HepG2 (cell line): Measurements from ENCODE around the gene CAMSAP2. TPM values are rescaled to one million over a fixed set of nuclear protein-coding genes. Genes with fewer than 3 reads are reported as not detected.

Experiments used
- ATAC-seq: fragments of 200-7000 bp; cut with Tn5 transposase; 3 replicates; pipeline ENCODE4 v1.9.1; 2020; ENCODE audit warnings: mild to moderate bottlenecking, moderate library complexity
- BruUV-seq: library from RNA; stranded (reverse); fragments of 400-500 nt; replicated peaks from 2 replicates; lab custom pipeline; 2021; lab: Mats Ljungman, UMichigan
- CTCF ChIA-PET: fragments of 300-600 bp; formaldehyde crosslinking; extraction: SDS; loops from one replicate; lab custom pipeline; 2021; ENCODE audit warnings: low total read pairs, inconsistent platforms, low intra/inter-chr PET ratio; lab: Yijun Ruan, JAX
- POLR2A ChIA-PET: fragments of 350-600 bp; sonication (Branson Sonifier 250); formaldehyde crosslinking; loops from one replicate; lab custom pipeline; 2020; ENCODE audit warnings: antibody characterized with exemption, inconsistent platforms; lab: Yijun Ruan, JAX
- DNase-seq: peaks from one replicate; pipeline ENCODE4 v3.0.0-alpha.2; 2015; ENCODE audit warnings: low spot score
- FAIRE-seq: peaks from 3 replicates; lab custom pipeline; 2011; peaks lifted over from hg19 to GRCh38; lab: Jason Lieb, UNC
- H2AFZ ChIP-seq: one replicate; pipeline ENCODE4 v1.6.1; 2011; ENCODE audit warnings: low read length, inconsistent platforms
- H3K27ac ChIP-seq: fragments of 300-600 bp; 3 replicates; pipeline ENCODE4 v1.8.0; 2011; ENCODE audit warnings: mixed run types, mild to moderate bottlenecking, mixed read lengths, low read length, inconsistent platforms; ENCODE audit not compliant: insufficient read depth; ENCODE audit errors: extremely low read length
- H3K27me3 ChIP-seq, 2 experiments: fragments of 200-600 bp in 1 of 2; 2 replicates in 1 of 2; 3 replicates in 1 of 2; pipeline versions ENCODE4 v1.6.0 to v1.8.0; 2011; ENCODE audit warnings: low read length in 2 of 2, mild to moderate bottlenecking in 2 of 2, moderate library complexity in 2 of 2, inconsistent platforms in 1 of 2; ENCODE audit not compliant: insufficient read depth in 2 of 2, control insufficient read depth in 1 of 2
- H3K36me3 ChIP-seq, 2 experiments: fragments of 200-600 bp in 1 of 2; replicated peaks in 1 of 2; 2 replicates in 1 of 2; 3 replicates in 1 of 2; pipeline versions ENCODE4 v1.5.1 to v1.8.0; 2011; ENCODE audit warnings: low read length in 2 of 2, inconsistent platforms in 1 of 2; ENCODE audit not compliant: insufficient read depth in 2 of 2, control insufficient read depth in 1 of 2
- H3K4me1 ChIP-seq: 2 replicates; pipeline ENCODE4 v1.5.1; 2012; ENCODE audit warnings: low read length, inconsistent platforms; ENCODE audit not compliant: insufficient read depth
- H3K4me2 ChIP-seq: 2 replicates; pipeline ENCODE4 v1.6.0; 2011; ENCODE audit warnings: low read depth, low read length, inconsistent platforms
- H3K4me3 ChIP-seq, 3 experiments: fragments of 200-600 bp in 1 of 3; sonication (generic), shearing (Covaris generic) in 1 of 3; replicated peaks in 1 of 3; 2 replicates each; pipeline ENCODE4 v1.5.1; 2011 to 2016; ENCODE audit warnings: low read length in 3 of 3, inconsistent platforms in 2 of 3, low read depth in 2 of 3, mild to moderate bottlenecking in 2 of 3, control low read depth in 1 of 3, mixed read lengths in 1 of 3; ENCODE audit not compliant: insufficient read depth in 1 of 3
- H3K79me2 ChIP-seq: one replicate; pipeline ENCODE4 v1.6.1; 2011; ENCODE audit warnings: low read length, inconsistent platforms; ENCODE audit not compliant: insufficient read depth
- H3K9ac ChIP-seq: 2 replicates; pipeline ENCODE4 v1.6.0; 2011; ENCODE audit warnings: mild to moderate bottlenecking, low read depth, low read length, inconsistent platforms; ENCODE audit not compliant: insufficient read depth
- H3K9me3 ChIP-seq: 2 replicates; pipeline ENCODE4 v1.5.1; 2012; ENCODE audit warnings: mild to moderate bottlenecking, low read length
- H4K20me1 ChIP-seq: 2 replicates; pipeline ENCODE4 v1.6.0; 2011; ENCODE audit warnings: inconsistent platforms, mild to moderate bottlenecking, low read length, moderate library complexity; ENCODE audit not compliant: insufficient read depth
- ARHGAP35 ChIP-seq: sonication (generic); formaldehyde crosslinking; IDR thresholded peaks from 2 replicates; pipeline ENCODE4 v1.9.0; 2022; ENCODE audit warnings: mild to moderate bottlenecking, inconsistent platforms, moderate library complexity, missing genetic modification reagents, borderline replicate concordance
- FOXA1 ChIP-seq, 2 experiments: fragments of 450-650 bp in 1 of 2; sonication (generic) in 1 of 2; formaldehyde crosslinking in 1 of 2; IDR thresholded peaks; 2 replicates each; pipeline versions ENCODE4 v1.4.0 to v1.6.1; 2016 to 2020; ENCODE audit warnings: missing genetic modification reagents in 1 of 2
- HBP1 ChIP-seq: IDR thresholded peaks from 2 replicates; pipeline ENCODE4 v1.6.1; 2016; ENCODE audit warnings: low read depth, control low read depth
- HNRNPH1 ChIP-seq: fragments of 200-400 bp; formaldehyde crosslinking; optimal IDR thresholded peaks from 2 replicates; pipeline ENCODE3; 2017; ENCODE audit warnings: mild to moderate bottlenecking, low read depth, low read length
- HNRNPK ChIP-seq: fragments of 200-400 bp; formaldehyde crosslinking; IDR thresholded peaks from 2 replicates; pipeline ENCODE4 v1.6.1; 2018; ENCODE audit warnings: low read length, low read depth, moderate library complexity, mild to moderate bottlenecking; ENCODE audit not compliant: poor library complexity, severe bottlenecking
- MXI1 ChIP-seq: IDR thresholded peaks from 3 replicates; pipeline ENCODE4 v1.6.1; 2012; ENCODE audit warnings: low read depth, low read length, inconsistent platforms, borderline replicate concordance
- POLR2AphosphoS2 ChIP-seq: IDR thresholded peaks from 2 replicates; pipeline ENCODE4 v1.6.1; 2011; ENCODE audit warnings: low read depth, low read length, improper control_type of control experiment
- ZNF20 ChIP-seq: sonication (generic); formaldehyde crosslinking; IDR thresholded peaks from 2 replicates; pipeline ENCODE4 v1.4.0; 2020; ENCODE audit warnings: mild to moderate bottlenecking, moderate library complexity, missing genetic modification reagents
- ZNF263 ChIP-seq: sonication (generic); formaldehyde crosslinking; IDR thresholded peaks from 2 replicates; pipeline ENCODE4 v1.4.0; 2020; ENCODE audit warnings: missing genetic modification reagents
- ZNF44 ChIP-seq: sonication (generic); formaldehyde crosslinking; IDR thresholded peaks from 2 replicates; pipeline ENCODE4 v1.5.1; 2020; ENCODE audit warnings: mild to moderate bottlenecking, missing genetic modification reagents
- ZSCAN9 ChIP-seq: IDR thresholded peaks from 2 replicates; pipeline ENCODE4 v1.6.1; 2016; ENCODE audit warnings: borderline replicate concordance
- WGBS: methylation state at CpG from one replicate; pipeline ENCODE4 v1.1.6; 2017; ENCODE audit warnings: low lambda C conversion rate; 5-methylcytosine and 5-hydroxymethylcytosine counted together
- in situ Hi-C: cut with HindIII; loops from 2 replicates; pipeline ENCODE4 v1.10.0; 2017; ENCODE audit warnings: low pct_unique_long_range_greater_than_20kb; ENCODE audit not compliant: extremely low pct_ligation_motif_present
- intact Hi-C: fragments of 100-400 bp; cut with micrococcal nuclease; formaldehyde crosslinking; loops from one replicate; pipeline ENCODE4 v1.10.0; 2022; ENCODE audit not compliant: unreplicated experiment
- polyA plus RNA-seq, 8 experiments: library from polyadenylated mRNA; depleted of rRNA in 3 of 8; stranded (reverse) in 7 of 8; unstranded in 1 of 8; fragments of >200 nt; fragmentation: Illumina TruSeq in 4 of 8; extraction: Trizol in 4 of 8; gene quantifications; 2 replicates each; pipeline versions ENCODE4 v1.2.1 to v1.2.3, GENCODE V29; 2011 to 2016; ENCODE audit warnings: low read depth in 4 of 8, missing spikeins in 1 of 8, mixed read lengths in 1 of 8; ENCODE audit not compliant: insufficient read depth in 1 of 8
- total RNA-seq, 5 experiments: library from RNA; depleted of rRNA; stranded (reverse); fragments of >200 nt; fragmentation: Illumina TruSeq; extraction: Trizol; gene quantifications; 2 replicates each; pipeline ENCODE4 v1.2.3, GENCODE V29; 2016; ENCODE audit warnings: low read depth in 1 of 5
- TF ChIP-seq, protein P1 (sequence below): sonication (generic); formaldehyde crosslinking; IDR thresholded peaks from 2 replicates; pipeline ENCODE4 v1.4.0; 2020; ENCODE audit warnings: missing genetic modification reagents
- TF ChIP-seq, protein P2 (sequence below): sonication (generic); formaldehyde crosslinking; IDR thresholded peaks from 2 replicates; pipeline ENCODE4 v1.5.0; 2020; ENCODE audit warnings: mild to moderate bottlenecking, missing genetic modification reagents

CAMSAP2 gene
- total and polyA plus RNA-seq, 2 of the 13 experiments (the other 11 are each of a cell fraction or from before 2014, with no cell fraction given): 3.4 to 8.2 TPM

GRCh38 chr1:200819726-200820125 lies 81.0 kb downstream of the CAMSAP2 start:
- no peaks in the 10 kb centered on the region for H3K27me3 ChIP-seq
- ATAC-seq (no peak), FAIRE-seq (no peak), DNase-seq (no peak)
- no peak overlapping the region for H3K27ac ChIP-seq
- no peak overlapping the region for H3K4me2 ChIP-seq
- no peaks in the 10 kb centered on the region for H4K20me1 ChIP-seq
- in situ Hi-C loops: no loop called here
- no peak overlapping the region for H3K4me3 ChIP-seq
- H3K36me3 ChIP-seq: 0 out of 5 replicates have a peak, but pooled peaks cover 0 to 3% of the 10 kb centered on the region in 2 experiments
- no TSS peak for BruUV-seq
- TF ChIP-seq ZNF20 (CRISPR knock-in tag) (no peak), HNRNPH1 (no peak), ZNF263 (CRISPR knock-in tag) (no peak), ZNF44 (CRISPR knock-in tag) (no peak), ARHGAP35 (no peak), MXI1 (no peak), ZSCAN9 (no peak), HBP1 (CRISPR knock-in tag) (no peak), FOXA1 (IDR thresholded peaks at IDR 0.05) (no peak), FOXA1 (CRISPR knock-in tag; IDR thresholded peaks at IDR 0.05) (no peak), HNRNPK (no peak), POLR2AphosphoS2 (no peak)
- TF ChIP-seq, protein P1, sequence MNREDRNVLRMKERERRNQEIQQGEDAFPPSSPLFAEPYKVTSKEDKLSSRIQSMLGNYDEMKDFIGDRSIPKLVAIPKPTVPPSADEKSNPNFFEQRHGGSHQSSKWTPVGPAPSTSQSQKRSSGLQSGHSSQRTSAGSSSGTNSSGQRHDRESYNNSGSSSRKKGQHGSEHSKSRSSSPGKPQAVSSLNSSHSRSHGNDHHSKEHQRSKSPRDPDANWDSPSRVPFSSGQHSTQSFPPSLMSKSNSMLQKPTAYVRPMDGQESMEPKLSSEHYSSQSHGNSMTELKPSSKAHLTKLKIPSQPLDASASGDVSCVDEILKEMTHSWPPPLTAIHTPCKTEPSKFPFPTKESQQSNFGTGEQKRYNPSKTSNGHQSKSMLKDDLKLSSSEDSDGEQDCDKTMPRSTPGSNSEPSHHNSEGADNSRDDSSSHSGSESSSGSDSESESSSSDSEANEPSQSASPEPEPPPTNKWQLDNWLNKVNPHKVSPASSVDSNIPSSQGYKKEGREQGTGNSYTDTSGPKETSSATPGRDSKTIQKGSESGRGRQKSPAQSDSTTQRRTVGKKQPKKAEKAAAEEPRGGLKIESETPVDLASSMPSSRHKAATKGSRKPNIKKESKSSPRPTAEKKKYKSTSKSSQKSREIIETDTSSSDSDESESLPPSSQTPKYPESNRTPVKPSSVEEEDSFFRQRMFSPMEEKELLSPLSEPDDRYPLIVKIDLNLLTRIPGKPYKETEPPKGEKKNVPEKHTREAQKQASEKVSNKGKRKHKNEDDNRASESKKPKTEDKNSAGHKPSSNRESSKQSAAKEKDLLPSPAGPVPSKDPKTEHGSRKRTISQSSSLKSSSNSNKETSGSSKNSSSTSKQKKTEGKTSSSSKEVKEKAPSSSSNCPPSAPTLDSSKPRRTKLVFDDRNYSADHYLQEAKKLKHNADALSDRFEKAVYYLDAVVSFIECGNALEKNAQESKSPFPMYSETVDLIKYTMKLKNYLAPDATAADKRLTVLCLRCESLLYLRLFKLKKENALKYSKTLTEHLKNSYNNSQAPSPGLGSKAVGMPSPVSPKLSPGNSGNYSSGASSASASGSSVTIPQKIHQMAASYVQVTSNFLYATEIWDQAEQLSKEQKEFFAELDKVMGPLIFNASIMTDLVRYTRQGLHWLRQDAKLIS (CRISPR knock-in tag): no peak
- TF ChIP-seq, protein P2, sequence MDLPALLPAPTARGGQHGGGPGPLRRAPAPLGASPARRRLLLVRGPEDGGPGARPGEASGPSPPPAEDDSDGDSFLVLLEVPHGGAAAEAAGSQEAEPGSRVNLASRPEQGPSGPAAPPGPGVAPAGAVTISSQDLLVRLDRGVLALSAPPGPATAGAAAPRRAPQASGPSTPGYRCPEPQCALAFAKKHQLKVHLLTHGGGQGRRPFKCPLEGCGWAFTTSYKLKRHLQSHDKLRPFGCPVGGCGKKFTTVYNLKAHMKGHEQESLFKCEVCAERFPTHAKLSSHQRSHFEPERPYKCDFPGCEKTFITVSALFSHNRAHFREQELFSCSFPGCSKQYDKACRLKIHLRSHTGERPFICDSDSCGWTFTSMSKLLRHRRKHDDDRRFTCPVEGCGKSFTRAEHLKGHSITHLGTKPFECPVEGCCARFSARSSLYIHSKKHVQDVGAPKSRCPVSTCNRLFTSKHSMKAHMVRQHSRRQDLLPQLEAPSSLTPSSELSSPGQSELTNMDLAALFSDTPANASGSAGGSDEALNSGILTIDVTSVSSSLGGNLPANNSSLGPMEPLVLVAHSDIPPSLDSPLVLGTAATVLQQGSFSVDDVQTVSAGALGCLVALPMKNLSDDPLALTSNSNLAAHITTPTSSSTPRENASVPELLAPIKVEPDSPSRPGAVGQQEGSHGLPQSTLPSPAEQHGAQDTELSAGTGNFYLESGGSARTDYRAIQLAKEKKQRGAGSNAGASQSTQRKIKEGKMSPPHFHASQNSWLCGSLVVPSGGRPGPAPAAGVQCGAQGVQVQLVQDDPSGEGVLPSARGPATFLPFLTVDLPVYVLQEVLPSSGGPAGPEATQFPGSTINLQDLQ: no peak
- POLR2A ChIA-PET: no interaction called here
- CTCF ChIA-PET: no interaction called here
- H3K79me2 ChIP-seq: no peaks in the 10 kb centered on the region
- no peak overlapping the region for H3K9ac ChIP-seq
- H3K9me3 ChIP-seq: no peaks in the 10 kb centered on the region
- no peaks in the 10 kb centered on the region for H3K4me1 ChIP-seq
- 96% methylated on average over 2 of the region's 2 CpGs for WGBS
- intact Hi-C loops: no loop called here
- H2AFZ ChIP-seq: no peak overlapping the region
